Prostate gland (tissue), 2 donors: Measurements from ENCODE around the gene LPAR3. TPM values are rescaled to one million over a fixed set of nuclear protein-coding genes. Genes with fewer than 3 reads are reported as not detected.

Experiments
- DNase-seq: peaks from one replicate; pipeline ENCODE4 v3.0.0-alpha.2; 2019; ENCODE audit warnings: low spot score
- H3K27ac ChIP-seq, 2 donors: fragments of 200-600 bp; sonication (generic); 2 replicates each; pipeline ENCODE4 v1.5.1; 2017 to 2019
- H3K27me3 ChIP-seq: fragments of 200-600 bp; sonication (generic); replicated peaks from 2 replicates; pipeline ENCODE4 v1.5.1; 2019; ENCODE audit not compliant: insufficient read depth
- H3K36me3 ChIP-seq, 2 donors: fragments of 200-600 bp; sonication (generic); 1 replicate in 1 of 2; 2 replicates in 1 of 2; pipeline versions ENCODE4 v1.5.1 to v1.8.1; 2017 to 2019
- H3K4me1 ChIP-seq: fragments of 200-600 bp; sonication (generic); replicated peaks from 2 replicates; pipeline ENCODE4 v1.5.1; 2019
- H3K4me3 ChIP-seq, 2 donors: fragments of 200-600 bp; sonication (generic); 2 replicates each; pipeline ENCODE4 v1.5.1; 2017 to 2019
- H3K9me3 ChIP-seq: fragments of 200-600 bp; sonication (generic); 2 replicates; pipeline ENCODE4 v1.5.1; 2017
- CTCF ChIP-seq, 4 experiments: fragments of 200-600 bp in 2 of 4; fragments of 450-650 bp in 2 of 4; sonication (generic) in 2 of 4; IDR thresholded peaks; 1 replicate in 3 of 4; 2 replicates in 1 of 4; pipeline ENCODE4 v1.5.1; 2016 to 2019; ENCODE audit warnings: antibody characterized with exemption in 4 of 4, mild to moderate bottlenecking in 2 of 4, moderate library complexity in 2 of 4
- POLR2A ChIP-seq: fragments of 450-650 bp; IDR thresholded peaks from one replicate; pipeline ENCODE4 v1.6.1; 2016; ENCODE audit warnings: antibody characterized with exemption, mild to moderate bottlenecking
- POLR2AphosphoS5 ChIP-seq: sonication (generic); formaldehyde crosslinking; IDR thresholded peaks from one replicate; pipeline ENCODE4 v1.6.1; 2017; ENCODE audit warnings: antibody characterized with exemption
- WGBS: methylation state at CpG from one replicate; pipeline ENCODE4 v1.1.5; 2018; 5-methylcytosine and 5-hydroxymethylcytosine counted together
- intact Hi-C: fragments of 100-400 bp; cut with DNase I; formaldehyde crosslinking; loops from one replicate; pipeline ENCODE4 v1.14.2; 2022
- total RNA-seq, 2 donors: library from RNA; depleted of rRNA; stranded (reverse); fragments of >200 nt; gene quantifications; one replicate each; pipeline ENCODE4 v1.1.0, GENCODE V29; 2016

Gene LPAR3
- total RNA-seq, 2 donors from 2014 or later = 81.6 to 131 TPM

- intact Hi-C loops = no loop called here
- TF ChIP-seq POLR2AphosphoS5 (no peak), CTCF (IDR thresholded peaks at IDR 0.05) (no peak), POLR2A (no peak)
- no peaks in the 10 kb centered on the region for H3K4me1 ChIP-seq
- no peaks in the 10 kb centered on the region for H3K36me3 ChIP-seq
- H3K4me3 ChIP-seq = no peak overlapping the region
- no peak overlapping the region for H3K27ac ChIP-seq
- H3K9me3 ChIP-seq = no peaks in the 10 kb centered on the region
- no peak for DNase-seq
- H3K27me3 ChIP-seq = no peaks in the 10 kb centered on the region
- WGBS = 85% methylated on average over 2 of the region's 2 CpGs
These were observed 3.3 kb upstream of the LPAR3 start for GRCh38 chr1:84896279-84896678.

- 65% methylated on average over 2 of the region's 2 CpGs for WGBS
- intact Hi-C loops = no loop called here
- Histone ChIP-seq H3K4me1 (no peaks in the 10 kb centered on the region), H3K27me3 (no peaks in the 10 kb centered on the region), H3K36me3 (no peaks in the 10 kb centered on the region), H3K9me3 (no peaks in the 10 kb centered on the region), H3K27ac (no peak overlapping the region), H3K4me3 (no peak overlapping the region)
- TF ChIP-seq POLR2A (no peak), POLR2AphosphoS5 (no peak)
- no peak for DNase-seq
These were observed 2.4 kb downstream of the LPAR3 start for GRCh38 chr1:84890566-84890965.

GRCh38 chr1:84889437-84889836 is 3.6 kb downstream of the LPAR3 start:
- H3K36me3 ChIP-seq = no peaks in the 10 kb centered on the region
- no peaks in the 10 kb centered on the region for H3K4me1 ChIP-seq
- WGBS = 75% methylated on average over 5 of the region's 5 CpGs
- no peak for TF ChIP-seq POLR2AphosphoS5
- no peaks in the 10 kb centered on the region for H3K27me3 ChIP-seq
- intact Hi-C loops = no loop called here
- H3K27ac ChIP-seq = no peak overlapping the region
- H3K9me3 ChIP-seq = no peaks in the 10 kb centered on the region
- H3K4me3 ChIP-seq = no peak overlapping the region
- DNase-seq = no peak

GRCh38 chr1:84888753-84889152 is 4.3 kb downstream of the LPAR3 start:
- H3K36me3 ChIP-seq = no peaks in the 10 kb centered on the region
- DNase-seq = no peak
- H3K27me3 ChIP-seq = no peaks in the 10 kb centered on the region
- no peaks in the 10 kb centered on the region for H3K4me1 ChIP-seq
- no peak for TF ChIP-seq POLR2A
- TF ChIP-seq CTCF (IDR thresholded peaks at IDR 0.05) = no peak
- TF ChIP-seq POLR2AphosphoS5 = no peak
- intact Hi-C loops = no loop called here
- no peak overlapping the region for H3K27ac ChIP-seq
- no peaks in the 10 kb centered on the region for H3K9me3 ChIP-seq
- no peak overlapping the region for H3K4me3 ChIP-seq

- no peak for TF ChIP-seq POLR2A
- TF ChIP-seq POLR2AphosphoS5 = peak; percentile 7
- WGBS = 67% methylated on average over 4 of the region's 4 CpGs
- Histone ChIP-seq H3K4me1 (no peaks in the 10 kb centered on the region), H3K36me3 (no peaks in the 10 kb centered on the region), H3K9me3 (no peaks in the 10 kb centered on the region), H3K27ac (no peak overlapping the region), H3K27me3 (no peaks in the 10 kb centered on the region), H3K4me3 (no peak overlapping the region)
- intact Hi-C loops = no loop called here
- no peak for DNase-seq
These were observed 5.6 kb downstream of the LPAR3 start for GRCh38 chr1:84887261-84887934.

- no peaks in the 10 kb centered on the region for H3K4me1 ChIP-seq
- no peaks in the 10 kb centered on the region for H3K36me3 ChIP-seq
- no peak for TF ChIP-seq POLR2AphosphoS5
- no peak for TF ChIP-seq CTCF (IDR thresholded peaks at IDR 0.05)
- TF ChIP-seq POLR2A = no peak
- no peak overlapping the region for H3K27ac ChIP-seq
- DNase-seq = no peak
- H3K27me3 ChIP-seq = no peaks in the 10 kb centered on the region
- intact Hi-C loops = no loop called here
- no peak overlapping the region for H3K4me3 ChIP-seq
- no peaks in the 10 kb centered on the region for H3K9me3 ChIP-seq
- WGBS = 43% methylated on average over 2 of the region's 2 CpGs
These were observed 7.5 kb downstream of the LPAR3 start for GRCh38 chr1:84885469-84885868.
